Fibroblast of lung (primary cell): ENCODE data around the gene ADCY5.

ENCODE experiments used
- CTCF ChIP-seq, 2 donors: IDR thresholded peaks in 1 of 2; conservative IDR thresholded peaks in 1 of 2; 1 replicate in 1 of 2; 2 replicates in 1 of 2; pipeline ENCODE4 v1.5.1; 2011 to 2012; ENCODE audit warnings: low read length in 2 of 2, control low read depth in 1 of 2, inconsistent platforms in 1 of 2, low read depth in 1 of 2, mild to moderate bottlenecking in 1 of 2
- EZH2 ChIP-seq: IDR thresholded peaks from 2 replicates; pipeline ENCODE4 v1.5.1; 2012; ENCODE audit warnings: low read length, control low read depth, mild to moderate bottlenecking; ENCODE audit errors: missing control alignments

GRCh38 chr3:123267821-123268220 lies 181.1 kb downstream of the ADCY5 start:
- TF ChIP-seq CTCF (conservative IDR thresholded peaks at IDR 0.05 in 1 of 2, IDR thresholded peaks at IDR 0.05 in 1 of 2; ENCODE audit: low read depth in 1 of 2, low read length in 2 of 2) (peak in 1 of 2 donors; percentile 2), EZH2 (no peak)
